GM23338 (cell line): ENCODE measurements around the gene C13orf46. TPM values are rescaled to one million over a fixed set of nuclear protein-coding genes. Genes with fewer than 3 reads are reported as not detected.

Experiments used
- ATAC-seq: fragments of 200-7000 bp; cut with Tn5 transposase; 3 replicates; pipeline ENCODE4 v1.9.1; 2020
- DNase-seq: peaks from one replicate; pipeline ENCODE4 v3.0.0-alpha.2; 2015; ENCODE audit warnings: low spot score
- H2AFZ ChIP-seq: fragments of 200-600 bp; sonication (generic); 2 replicates; pipeline ENCODE4 v1.8.0; 2016; ENCODE audit warnings: antibody characterized with exemption, mild to moderate bottlenecking, moderate library complexity
- H3F3A ChIP-seq: fragments of 200-600 bp; sonication (generic); replicated peaks from 2 replicates; pipeline ENCODE4 v1.8.0; 2017; ENCODE audit warnings: antibody characterized with exemption, mixed run types, low read depth
- H3K27ac ChIP-seq: fragments of 200-600 bp; sonication (generic); 2 replicates; pipeline ENCODE4 v1.6.1; 2016; ENCODE audit warnings: low read depth
- H3K27me3 ChIP-seq: fragments of 200-600 bp; sonication (generic); 2 replicates; pipeline ENCODE4 v1.8.0; 2016; ENCODE audit warnings: mild to moderate bottlenecking, mixed run types, moderate library complexity; ENCODE audit not compliant: insufficient read depth
- H3K36me3 ChIP-seq: fragments of 200-600 bp; sonication (generic); 2 replicates; pipeline ENCODE4 v1.8.0; 2016; ENCODE audit warnings: mild to moderate bottlenecking; ENCODE audit not compliant: insufficient read depth
- H3K4me1 ChIP-seq: fragments of 200-600 bp; sonication (generic); 2 replicates; pipeline ENCODE4 v1.8.0; 2016; ENCODE audit warnings: mild to moderate bottlenecking, moderate library complexity; ENCODE audit not compliant: insufficient read depth
- H3K4me2 ChIP-seq: fragments of 200-600 bp; sonication (generic); 2 replicates; pipeline ENCODE4 v1.7.1; 2017; ENCODE audit warnings: mixed run types
- H3K4me3 ChIP-seq: fragments of 200-600 bp; sonication (generic); 2 replicates; pipeline ENCODE4 v1.6.1; 2016; ENCODE audit warnings: mixed run types
- H3K79me2 ChIP-seq: fragments of 200-600 bp; sonication (generic); replicated peaks from 2 replicates; pipeline ENCODE4 v1.8.0; 2017; ENCODE audit warnings: mild to moderate bottlenecking; ENCODE audit not compliant: insufficient read depth
- H3K9me2 ChIP-seq: fragments of 200-600 bp; sonication (generic); 2 replicates; pipeline ENCODE4 v1.8.0; 2017; ENCODE audit not compliant: insufficient read depth
- H4K20me1 ChIP-seq: fragments of 200-600 bp; sonication (generic); replicated peaks from 2 replicates; pipeline ENCODE4 v1.8.0; 2017; ENCODE audit warnings: mild to moderate bottlenecking; ENCODE audit not compliant: insufficient read depth
- H3K27ac Mint-ChIP-seq: 2 replicates; pipeline ENCODE4 v1.8.0; 2020; ENCODE audit warnings: inconsistent platforms, mild to moderate bottlenecking, moderate library complexity, mixed read lengths
- H3K27me3 Mint-ChIP-seq: 3 replicates; pipeline ENCODE4 v1.8.0; 2022; ENCODE audit warnings: low read depth, mild to moderate bottlenecking, moderate library complexity, mixed read lengths, inconsistent platforms; ENCODE audit not compliant: insufficient read depth, poor library complexity
- H3K36me3 Mint-ChIP-seq: 3 replicates; pipeline ENCODE4 v1.8.0; 2021; ENCODE audit warnings: low read depth, mild to moderate bottlenecking, inconsistent platforms, moderate library complexity, mixed read lengths
- H3K4me1 Mint-ChIP-seq: 3 replicates; pipeline ENCODE4 v1.8.0; 2020; ENCODE audit warnings: mild to moderate bottlenecking, inconsistent platforms, mixed read lengths
- H3K4me3 Mint-ChIP-seq: 3 replicates; pipeline ENCODE4 v1.8.0; 2021; ENCODE audit warnings: moderate library complexity, mild to moderate bottlenecking, inconsistent platforms, mixed read lengths
- H3K9me3 Mint-ChIP-seq: 3 replicates; pipeline ENCODE4 v1.8.0; 2020; ENCODE audit warnings: moderate library complexity, mild to moderate bottlenecking, inconsistent platforms, mixed read lengths
- CREB1 ChIP-seq: fragments of 250-450 bp; sonication (Bioruptor Pico); IDR thresholded peaks from 2 replicates; pipeline ENCODE4 v1.5.0; 2020; ENCODE audit warnings: low read depth, mild to moderate bottlenecking, moderate library complexity
- CTCF ChIP-seq, 2 experiments: fragments of 200-600 bp in 1 of 2; sonication (generic) in 1 of 2; conservative IDR thresholded peaks; 2 replicates each; pipeline versions ENCODE4 v1.5.1 to v1.6.1; 2016 to 2017; ENCODE audit warnings: antibody characterized with exemption in 2 of 2, low read depth in 2 of 2, mild to moderate bottlenecking in 2 of 2, moderate library complexity in 1 of 2
- ETS1 ChIP-seq: IDR thresholded peaks from 2 replicates; pipeline ENCODE4 v1.6.1; 2016; ENCODE audit warnings: antibody characterized with exemption
- POLR2AphosphoS5 ChIP-seq: IDR thresholded peaks from 2 replicates; pipeline ENCODE4 v1.6.1; 2016; ENCODE audit warnings: antibody characterized with exemption, low read depth
- STAT1 ChIP-seq: IDR thresholded peaks from one replicate; pipeline ENCODE4 v1.6.1; 2016; ENCODE audit warnings: antibody characterized with exemption; ENCODE audit not compliant: unreplicated experiment
- ZNF462 ChIP-seq: fragments of 250-450 bp; sonication (Bioruptor Pico); IDR thresholded peaks from 2 replicates; pipeline ENCODE4 v1.5.0; 2020; ENCODE audit warnings: mild to moderate bottlenecking, moderate library complexity
- polyA plus RNA-seq: library from polyadenylated mRNA; unstranded; fragments of >200 nt; fragmentation: Nextera tagmentation; extraction: Ambion mirVana; gene quantifications from 2 replicates; pipeline ENCODE4 v1.2.1, GENCODE V29; 2016
- total RNA-seq: library from RNA; depleted of rRNA; stranded (reverse); fragments of >200 nt; shearing (Covaris generic); gene quantifications from 2 replicates; pipeline ENCODE4 v1.2.3, GENCODE V29; 2014

The C13orf46 gene
- total and polyA plus RNA-seq, 2 experiments from 2014 or later = 0.44 to 1.5 TPM

- TF ChIP-seq ETS1 = no peak
Observed at GRCh38 chr13:113917096-113917495, 56.8 kb downstream of the C13orf46 start (continued).

- Mint-ChIP-seq H3K9me3 (no peaks in the 10 kb centered on the region; the same call in 1 of the 3 replicates), H3K27me3 (peaks cover 7% of the 10 kb centered on the region), H3K27ac (no peak overlapping the region), H3K36me3 (no peaks in the 10 kb centered on the region; the same call in 2 of the 3 replicates), H3K4me1 (no peaks in the 10 kb centered on the region), H3K4me3 (no peak overlapping the region)
- Histone ChIP-seq H4K20me1 (no peaks in the 10 kb centered on the region), H3K27me3 (no peaks in the 10 kb centered on the region), H3K36me3 (no peaks in the 10 kb centered on the region), H3F3A (no peaks in the 10 kb centered on the region), H3K4me3 (no peak overlapping the region), H3K4me2 (no peak overlapping the region), H3K27ac (no peak overlapping the region), H3K4me1 (no peaks in the 10 kb centered on the region), H3K9me2 (no peaks in the 10 kb centered on the region), H3K79me2 (no peaks in the 10 kb centered on the region), H2AFZ (no peak overlapping the region)
- no peak for ATAC-seq
- no peak for DNase-seq
- no peak for TF ChIP-seq ZNF462 (CRISPR knock-in tag)
- TF ChIP-seq CTCF (conservative IDR thresholded peaks at IDR 0.05; ENCODE audit: low read depth in 2 of 2) = no peak
- no peak for TF ChIP-seq POLR2AphosphoS5
- no peak for TF ChIP-seq CREB1 (CRISPR knock-in tag)
- no peak for TF ChIP-seq STAT1
Observed at GRCh38 chr13:113916330-113916815, 57.5 kb downstream of the C13orf46 start.
